Endothelial cell of umbilical vein (primary cell): Measurements from ENCODE around the gene PRKAR2B.

Source experiments
- EZH2 ChIP-seq: IDR thresholded peaks from 2 replicates; pipeline ENCODE4 v1.6.1; 2012; ENCODE audit warnings: borderline replicate concordance, low read depth, mild to moderate bottlenecking, moderate library complexity, low read length, inconsistent platforms; ENCODE audit not compliant: severe bottlenecking
- FOS ChIP-seq: IDR thresholded peaks from 2 replicates; pipeline ENCODE4 v1.6.1; 2011; ENCODE audit warnings: mild to moderate bottlenecking, low read length, moderate library complexity, borderline replicate concordance; ENCODE audit not compliant: insufficient read depth
- GATA2 ChIP-seq: IDR thresholded peaks from 2 replicates; pipeline ENCODE4 v1.7.0; 2011; ENCODE audit warnings: low read depth, mild to moderate bottlenecking, moderate library complexity, mixed read lengths, low read length; ENCODE audit not compliant: insufficient read length, insufficient read depth
- JUN ChIP-seq: IDR thresholded peaks from 2 replicates; pipeline ENCODE4 v1.6.1; 2011; ENCODE audit warnings: borderline replicate concordance, low read depth; ENCODE audit not compliant: insufficient read length, insufficient read depth
- MYC ChIP-seq: IDR thresholded peaks from one replicate; pipeline ENCODE4 v1.6.1; 2011; ENCODE audit warnings: mild to moderate bottlenecking, low read depth, low read length
- POLR2A ChIP-seq: IDR thresholded peaks from 2 replicates; pipeline ENCODE4 v1.6.1; 2012; ENCODE audit warnings: low read depth, mild to moderate bottlenecking, control low read depth, low read length
- POLR2AphosphoS5 ChIP-seq: IDR thresholded peaks from 2 replicates; pipeline ENCODE4 v1.6.1; 2012; ENCODE audit warnings: low read depth, mild to moderate bottlenecking, control low read depth, low read length, moderate library complexity; ENCODE audit not compliant: insufficient read depth
- TF ChIP-seq, protein P1 (sequence below), 2 donors: IDR thresholded peaks; 1 replicate in 1 of 2; 2 replicates in 1 of 2; pipeline ENCODE4 v1.5.1; 2011; ENCODE audit warnings: low read length in 2 of 2, mild to moderate bottlenecking in 2 of 2, moderate library complexity in 2 of 2, control low read depth in 1 of 2, inconsistent platforms in 1 of 2, low read depth in 1 of 2; ENCODE audit not compliant: insufficient read depth in 1 of 2; ENCODE audit errors: extremely low read depth in 1 of 2

DNA sequence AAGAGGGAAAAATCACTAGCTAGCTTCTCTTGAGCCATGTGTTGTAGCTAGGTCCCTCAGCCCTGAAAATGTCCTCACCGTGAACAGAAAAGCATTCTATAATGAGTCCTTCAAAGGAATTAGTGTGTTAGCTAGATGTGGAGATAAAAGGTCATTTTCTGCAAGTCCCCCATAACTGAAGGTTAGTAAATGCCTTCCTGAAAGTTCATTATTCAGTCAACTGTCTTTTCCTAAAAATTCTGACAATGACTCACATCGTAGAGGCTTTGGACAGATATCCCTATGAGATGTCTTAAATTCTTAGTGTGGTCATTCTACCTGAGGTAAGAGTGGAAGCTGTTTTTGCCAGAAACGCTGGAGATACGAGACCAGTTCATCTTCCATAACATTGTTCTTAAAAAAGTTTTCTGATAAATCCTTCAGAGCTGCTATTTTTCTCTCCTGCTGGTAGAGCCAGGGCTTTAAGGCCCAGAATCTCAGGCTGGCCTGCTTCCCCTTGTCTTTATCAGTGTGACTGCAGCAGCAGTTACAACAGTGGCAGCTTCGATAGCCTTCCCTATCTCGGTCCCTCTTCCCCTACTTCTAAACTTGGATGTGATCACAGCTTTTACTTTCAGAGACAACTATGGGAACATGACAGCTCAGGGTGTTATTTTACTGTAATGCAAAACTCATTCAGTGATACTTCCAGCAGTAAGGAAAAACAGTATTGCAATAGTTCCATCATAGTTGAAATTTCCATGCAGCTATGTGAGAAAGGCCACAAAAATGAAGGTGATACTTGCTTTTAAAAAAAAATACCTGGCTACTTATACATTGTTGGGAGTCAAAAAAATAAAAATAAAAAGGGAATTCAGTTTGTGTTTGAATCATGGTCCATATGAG is 37.3 kb upstream of the PRKAR2B start:
- TF ChIP-seq, protein P1, sequence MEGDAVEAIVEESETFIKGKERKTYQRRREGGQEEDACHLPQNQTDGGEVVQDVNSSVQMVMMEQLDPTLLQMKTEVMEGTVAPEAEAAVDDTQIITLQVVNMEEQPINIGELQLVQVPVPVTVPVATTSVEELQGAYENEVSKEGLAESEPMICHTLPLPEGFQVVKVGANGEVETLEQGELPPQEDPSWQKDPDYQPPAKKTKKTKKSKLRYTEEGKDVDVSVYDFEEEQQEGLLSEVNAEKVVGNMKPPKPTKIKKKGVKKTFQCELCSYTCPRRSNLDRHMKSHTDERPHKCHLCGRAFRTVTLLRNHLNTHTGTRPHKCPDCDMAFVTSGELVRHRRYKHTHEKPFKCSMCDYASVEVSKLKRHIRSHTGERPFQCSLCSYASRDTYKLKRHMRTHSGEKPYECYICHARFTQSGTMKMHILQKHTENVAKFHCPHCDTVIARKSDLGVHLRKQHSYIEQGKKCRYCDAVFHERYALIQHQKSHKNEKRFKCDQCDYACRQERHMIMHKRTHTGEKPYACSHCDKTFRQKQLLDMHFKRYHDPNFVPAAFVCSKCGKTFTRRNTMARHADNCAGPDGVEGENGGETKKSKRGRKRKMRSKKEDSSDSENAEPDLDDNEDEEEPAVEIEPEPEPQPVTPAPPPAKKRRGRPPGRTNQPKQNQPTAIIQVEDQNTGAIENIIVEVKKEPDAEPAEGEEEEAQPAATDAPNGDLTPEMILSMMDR (IDR thresholded peaks at IDR 0.05; ENCODE audit: extremely low read depth in 1 of 2, insufficient read depth in 1 of 2, low read depth in 1 of 2, low read length in 2 of 2): no peak
- no peak for TF ChIP-seq POLR2A
- no peak for TF ChIP-seq EZH2
- TF ChIP-seq POLR2AphosphoS5: no peak
- no peak for TF ChIP-seq MYC
- no peak for TF ChIP-seq GATA2
- TF ChIP-seq FOS: no peak
- no peak for TF ChIP-seq JUN
